ENCODE measurements around the gene CCDC106. TPM values are rescaled to one million over a fixed set of nuclear protein-coding genes. Genes with fewer than 3 reads are reported as not detected.
A peak's percentile ranks its signal among the peaks of the same experiment; 100 is the strongest.

CCDC106 gene
- total RNA-seq, 1 experiment from 2014 or later = 17.4 TPM

DNA sequence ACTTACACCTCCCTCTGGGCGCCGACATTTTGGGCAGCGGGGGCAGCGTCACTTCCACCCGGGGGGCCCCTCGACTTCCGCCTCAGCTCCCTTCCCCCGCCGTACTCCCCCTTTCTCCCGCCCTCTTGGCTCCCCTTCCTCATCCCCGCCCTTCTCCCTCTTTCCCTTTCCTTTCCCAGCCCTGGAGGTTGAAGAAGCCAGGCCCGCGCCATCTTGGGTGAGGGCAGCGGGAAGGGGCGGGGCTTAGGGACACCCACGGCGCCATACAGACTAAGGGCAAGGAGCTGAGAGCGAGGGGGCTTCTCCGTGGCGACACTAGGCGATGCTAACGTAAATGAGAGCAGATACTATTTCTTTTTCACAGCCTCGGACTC is 48.6 kb upstream of the CCDC106 start, which contains the start of gene FIZ1:
TSS of gene FIZ1 (minus strand) at position 50 of the 374 bp plus-strand sequence. CDS start 1,652 bp downstream, outside the sequence.
- BruUV-seq (replicated peaks) = no TSS peak

GRCh38 chr19:55599842-55600661 is 48.0 kb upstream of the CCDC106 start, which contains the start of gene ZNF524:
ZNF524 (plus strand) TSS chr19:55600288; CDS start chr19:55602113, 1,825 bp downstream.
- Mint-ChIP-seq H3K27me3 (ENCODE audit: insufficient read depth, unreplicated experiment) (no peaks in the 10 kb centered on the region), H3K27ac (ENCODE audit: unreplicated experiment) (peak within 1 kb of the TSS; percentile 98), H3K4me3 (ENCODE audit: unreplicated experiment) (peak within 1 kb of the TSS; percentile 87), H3K4me1 (ENCODE audit: low read depth, unreplicated experiment) (peaks cover 14% of the 10 kb centered on the region), H3K36me3 (ENCODE audit: insufficient read depth, unreplicated experiment) (peaks cover 62% of the 10 kb centered on the region), H3K9me3 (ENCODE audit: unreplicated experiment) (peaks cover 9% of the 10 kb centered on the region)
- intact Hi-C loops (cut with micrococcal nuclease; ENCODE audit: unreplicated experiment) = loop anchor here (1.0 kb wide), 3 partner anchors 13 to 24 kb away; partner anchors contain the start of gene ZNF784
- BruUV-seq (replicated peaks) = TSS peak; percentile 24
- Histone ChIP-seq H3K4me3 (ENCODE audit: low read depth, low read length) (peak within 1 kb of the TSS; percentile 70), H3K9me3 (no peaks in the 10 kb centered on the region), H3K4me1 (peaks cover 5% of the 10 kb centered on the region), H3K36me3 (ENCODE audit: control insufficient read depth, insufficient read depth, low read length) (peaks cover 3% of the 10 kb centered on the region), H3K27me3 (replicated peaks; ENCODE audit: control insufficient read depth, insufficient read depth, low read length) (no peaks in the 10 kb centered on the region)
- DNase-seq = peak; percentile 89 to 92
- CTCF ChIA-PET = interaction anchor here (1.1 to 2.0 kb wide), 5 partner anchors 19 to 133 kb away, joined by 3 to 14 read pairs (median 6); partner anchors contain the start of gene ZNF579
- POLR2A ChIA-PET = interaction anchor here (0.5 to 2.6 kb wide), 18 partner anchors 13 to 1409 kb away, joined by 3 to 27 read pairs (median 6); partner anchors contain the start of genes HSPBP1, ISOC2, KMT5C and TMEM238
- TF ChIP-seq, protein P1, sequence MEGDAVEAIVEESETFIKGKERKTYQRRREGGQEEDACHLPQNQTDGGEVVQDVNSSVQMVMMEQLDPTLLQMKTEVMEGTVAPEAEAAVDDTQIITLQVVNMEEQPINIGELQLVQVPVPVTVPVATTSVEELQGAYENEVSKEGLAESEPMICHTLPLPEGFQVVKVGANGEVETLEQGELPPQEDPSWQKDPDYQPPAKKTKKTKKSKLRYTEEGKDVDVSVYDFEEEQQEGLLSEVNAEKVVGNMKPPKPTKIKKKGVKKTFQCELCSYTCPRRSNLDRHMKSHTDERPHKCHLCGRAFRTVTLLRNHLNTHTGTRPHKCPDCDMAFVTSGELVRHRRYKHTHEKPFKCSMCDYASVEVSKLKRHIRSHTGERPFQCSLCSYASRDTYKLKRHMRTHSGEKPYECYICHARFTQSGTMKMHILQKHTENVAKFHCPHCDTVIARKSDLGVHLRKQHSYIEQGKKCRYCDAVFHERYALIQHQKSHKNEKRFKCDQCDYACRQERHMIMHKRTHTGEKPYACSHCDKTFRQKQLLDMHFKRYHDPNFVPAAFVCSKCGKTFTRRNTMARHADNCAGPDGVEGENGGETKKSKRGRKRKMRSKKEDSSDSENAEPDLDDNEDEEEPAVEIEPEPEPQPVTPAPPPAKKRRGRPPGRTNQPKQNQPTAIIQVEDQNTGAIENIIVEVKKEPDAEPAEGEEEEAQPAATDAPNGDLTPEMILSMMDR (IDR thresholded peaks at IDR 0.05; ENCODE audit: insufficient read depth in 1 of 2, low read depth in 1 of 2, low read length in 1 of 2, severe bottlenecking in 1 of 2, unreplicated experiment in 1 of 2) = no peak

More for the DNA sequence above, 48.6 kb upstream of the CCDC106 start, which contains the start of gene FIZ1:
- peak; percentile 99 for DNase-seq
- H3K9me3 Mint-ChIP-seq (ENCODE audit: unreplicated experiment) = peaks cover 9% of the 10 kb centered on the region
- Histone ChIP-seq H3K9me3 (no peaks in the 10 kb centered on the region), H3K4me3 (ENCODE audit: low read depth, low read length) (peak within 1 kb of the TSS; percentile 70), H3K4me1 (peaks cover 5% of the 10 kb centered on the region), H3K27me3 (replicated peaks; ENCODE audit: control insufficient read depth, insufficient read depth, low read length) (no peaks in the 10 kb centered on the region), H3K36me3 (ENCODE audit: control insufficient read depth, insufficient read depth, low read length) (peaks cover 3% of the 10 kb centered on the region)
- ChIA-PET CTCF (interaction anchor here (0.6 to 2.0 kb wide), 11 partner anchors 12 to 511 kb away, joined by 3 to 14 read pairs (median 4); partner anchors contain the start of gene ZNF579), POLR2A (interaction anchor here (0.5 to 2.6 kb wide), 27 partner anchors 9 to 1408 kb away, joined by 3 to 27 read pairs (median 4); partner anchors contain the start of genes HSPBP1, ISOC2, KMT5C and TMEM238)
- intact Hi-C loops (cut with micrococcal nuclease; ENCODE audit: unreplicated experiment) = loop anchor here (1.0 kb wide), 3 partner anchors 12 to 25 kb away; partner anchors contain the start of gene ZNF784
- H3K27me3 Mint-ChIP-seq (ENCODE audit: insufficient read depth, unreplicated experiment) = no peaks in the 10 kb centered on the region
- TF ChIP-seq, protein P1 (IDR thresholded peaks at IDR 0.05; ENCODE audit: insufficient read depth in 1 of 2, low read depth in 1 of 2, low read length in 1 of 2, severe bottlenecking in 1 of 2, unreplicated experiment in 1 of 2) = no peak
- peaks cover 61% of the 10 kb centered on the region for H3K36me3 Mint-ChIP-seq (ENCODE audit: insufficient read depth, unreplicated experiment)
- peaks cover 14% of the 10 kb centered on the region for H3K4me1 Mint-ChIP-seq (ENCODE audit: low read depth, unreplicated experiment)
- peak within 1 kb of the TSS; percentile 98 for H3K27ac Mint-ChIP-seq (ENCODE audit: unreplicated experiment)
- H3K4me3 Mint-ChIP-seq (ENCODE audit: unreplicated experiment) = peak within 1 kb of the TSS; percentile 87

- Mint-ChIP-seq H3K36me3 (ENCODE audit: insufficient read depth, unreplicated experiment) (peaks cover 60% of the 10 kb centered on the region), H3K27ac (ENCODE audit: unreplicated experiment) (no peak overlapping the region)
Measured at GRCh38 chr19:55600662-55601028, 47.4 kb upstream of the CCDC106 start.

More at GRCh38 chr19:55600662-55601028, 47.4 kb upstream of the CCDC106 start:
- Mint-ChIP-seq H3K4me1 (ENCODE audit: low read depth, unreplicated experiment) (peaks cover 14% of the 10 kb centered on the region), H3K9me3 (ENCODE audit: unreplicated experiment) (peaks cover 9% of the 10 kb centered on the region), H3K4me3 (ENCODE audit: unreplicated experiment) (peak overlapping the region; percentile 87), H3K27me3 (ENCODE audit: insufficient read depth, unreplicated experiment) (no peaks in the 10 kb centered on the region)
- Histone ChIP-seq H3K4me3 (ENCODE audit: low read depth, low read length) (peak overlapping the region; percentile 70), H3K9me3 (no peaks in the 10 kb centered on the region), H3K27me3 (replicated peaks; ENCODE audit: control insufficient read depth, insufficient read depth, low read length) (no peaks in the 10 kb centered on the region), H3K36me3 (ENCODE audit: control insufficient read depth, insufficient read depth, low read length) (no peaks in the 10 kb centered on the region; the same call in none of the 2 replicates), H3K4me1 (peaks cover 5% of the 10 kb centered on the region)
- TF ChIP-seq, protein P1 (IDR thresholded peaks at IDR 0.05; ENCODE audit: insufficient read depth in 1 of 2, low read depth in 1 of 2, low read length in 1 of 2, severe bottlenecking in 1 of 2, unreplicated experiment in 1 of 2) = no peak
- intact Hi-C loops (cut with micrococcal nuclease; ENCODE audit: unreplicated experiment) = no loop called here
- CTCF ChIA-PET = no interaction called here
- no peak for DNase-seq
- BruUV-seq (replicated peaks) = no TSS peak
- POLR2A ChIA-PET = interaction anchor here (2.6 kb wide), 1 partner anchor 14 kb away, joined by 21 read pairs; no protein-coding TSS in a partner anchor
